GM12878 (cell line): ENCODE measurements around the gene RCOR1. TPM values are rescaled to one million over a fixed set of nuclear protein-coding genes. Genes with fewer than 3 reads are reported as not detected.

Experiments
- BCL11A ChIP-seq: IDR thresholded peaks from 2 replicates; pipeline ENCODE4 v1.6.1; 2011; ENCODE audit warnings: low read depth, low read length
- CUX1 ChIP-seq: IDR thresholded peaks from 2 replicates; pipeline ENCODE4 v1.6.1; 2012; ENCODE audit warnings: improper control_type of control experiment, low read depth, low read length; ENCODE audit not compliant: insufficient replicate concordance
- POLR2AphosphoS5 ChIP-seq: IDR thresholded peaks from 2 replicates; pipeline ENCODE4 v1.6.1; 2011; ENCODE audit warnings: mild to moderate bottlenecking, low read length, inconsistent platforms
- TCF3 ChIP-seq: IDR thresholded peaks from 2 replicates; pipeline ENCODE4 v1.6.1; 2012; ENCODE audit warnings: low read depth, mild to moderate bottlenecking, low read length, borderline replicate concordance; ENCODE audit not compliant: insufficient read depth
- ZNF24 ChIP-seq: fragments of 450-650 bp; IDR thresholded peaks from 2 replicates; pipeline ENCODE4 v1.6.1; 2017; ENCODE audit warnings: antibody characterized with exemption, mild to moderate bottlenecking
- ZNF384 ChIP-seq: IDR thresholded peaks from 2 replicates; pipeline ENCODE4 v1.6.1; 2012; ENCODE audit warnings: low read depth, mild to moderate bottlenecking, low read length, improper control_type of control experiment, borderline replicate concordance
- ZNF592 ChIP-seq: fragments of 450-650 bp; IDR thresholded peaks from 2 replicates; pipeline ENCODE4 v1.6.1; 2017; ENCODE audit warnings: mild to moderate bottlenecking, moderate library complexity
- polyA plus RNA-seq, 11 experiments: library from polyadenylated mRNA; depleted of rRNA in 4 of 11; unstranded in 6 of 11; stranded (reverse) in 5 of 11; fragments of >200 nt; fragmentation: Nextera tagmentation in 4 of 11; fragmentation: Illumina TruSeq in 1 of 11; extraction: Ambion mirVana in 4 of 11; extraction: Trizol in 1 of 11; gene quantifications; 1 replicate in 1 of 11; 2 replicates in 10 of 11; pipeline versions ENCODE4 v1.2.1 to v1.2.3, GENCODE V29; 2011 to 2016; ENCODE audit warnings: inconsistent platforms in 2 of 11, missing spikeins in 2 of 11, low read depth in 1 of 11
- total RNA-seq, 4 experiments: library from RNA; depleted of rRNA in 3 of 4; stranded (reverse); fragments of >200 nt in 3 of 4; fragmentation: Illumina TruSeq in 1 of 4; extraction: Trizol in 1 of 4; gene quantifications; 2 replicates each; pipeline versions ENCODE4 v1.2.1 to v1.2.3, GENCODE V29; 2013 to 2021

Gene RCOR1
- total and polyA plus RNA-seq, 10 of the 15 experiments (the other 5 are each of a cell fraction or from before 2014, with no cell fraction given), result 1.6 to 12.2 (median 4.4) TPM

- TF ChIP-seq ZNF384, result no peak
- TF ChIP-seq BCL11A, result no peak
- no peak for TF ChIP-seq TCF3
- TF ChIP-seq ZNF592, result no peak
- TF ChIP-seq POLR2AphosphoS5, result no peak
- no peak for TF ChIP-seq CUX1
- TF ChIP-seq ZNF24, result no peak
Measured at GRCh38 chr14:102556098-102556677, 36.3 kb upstream of the RCOR1 start (continued).
